ENCODE data around the gene PLXNB2.

PLXNB2 gene

DNA sequence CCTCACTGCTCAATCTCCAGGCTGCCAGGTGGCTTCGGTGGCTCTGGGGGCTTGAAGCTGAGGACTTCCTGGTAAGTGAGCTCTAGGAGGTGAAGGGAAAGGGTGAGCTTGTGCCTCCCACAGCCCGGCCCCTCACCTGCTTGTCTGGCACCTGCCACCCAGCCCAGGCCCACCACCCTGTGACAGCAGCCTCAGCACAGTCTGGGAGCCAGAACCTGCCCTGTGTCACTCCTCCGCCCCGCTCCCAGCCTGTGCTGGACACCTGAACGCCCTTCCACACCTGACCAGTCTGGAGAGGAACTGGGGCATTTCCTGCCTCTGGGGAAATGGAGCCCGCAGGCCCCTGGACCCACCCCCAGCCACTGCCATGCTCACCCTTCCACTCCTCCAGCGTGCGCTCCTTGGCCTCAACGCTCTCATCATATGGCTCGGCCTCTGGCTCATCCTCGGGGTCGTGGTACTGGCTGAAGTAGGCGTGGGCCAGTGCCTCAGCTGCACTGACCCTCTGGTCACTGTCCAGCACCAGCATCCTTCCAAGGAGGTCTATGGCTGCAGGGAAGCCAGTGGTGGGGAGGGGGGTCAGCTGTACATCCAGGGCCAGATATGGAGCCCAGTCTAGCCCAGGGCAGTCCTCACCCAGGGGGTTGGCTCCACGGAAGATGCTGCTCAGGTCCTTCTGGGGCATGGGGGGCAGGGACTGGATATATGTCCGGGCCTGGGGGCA is 42.3 kb downstream of the PLXNB2 start:
- TF ChIP-seq GATA2 (IDR thresholded peaks at IDR 0.05; ENCODE audit: low read depth, low read length) (no peak), GATA3 (IDR thresholded peaks at IDR 0.05; ENCODE audit: low read depth, low read length) (no peak)

GRCh38 chr22:50264104-50264745 is 43.2 kb downstream of the PLXNB2 start:
- no peak for TF ChIP-seq GATA3 (IDR thresholded peaks at IDR 0.05; ENCODE audit: low read depth, low read length)
- no peak for TF ChIP-seq GATA2 (IDR thresholded peaks at IDR 0.05; ENCODE audit: low read depth, low read length)

DNA sequence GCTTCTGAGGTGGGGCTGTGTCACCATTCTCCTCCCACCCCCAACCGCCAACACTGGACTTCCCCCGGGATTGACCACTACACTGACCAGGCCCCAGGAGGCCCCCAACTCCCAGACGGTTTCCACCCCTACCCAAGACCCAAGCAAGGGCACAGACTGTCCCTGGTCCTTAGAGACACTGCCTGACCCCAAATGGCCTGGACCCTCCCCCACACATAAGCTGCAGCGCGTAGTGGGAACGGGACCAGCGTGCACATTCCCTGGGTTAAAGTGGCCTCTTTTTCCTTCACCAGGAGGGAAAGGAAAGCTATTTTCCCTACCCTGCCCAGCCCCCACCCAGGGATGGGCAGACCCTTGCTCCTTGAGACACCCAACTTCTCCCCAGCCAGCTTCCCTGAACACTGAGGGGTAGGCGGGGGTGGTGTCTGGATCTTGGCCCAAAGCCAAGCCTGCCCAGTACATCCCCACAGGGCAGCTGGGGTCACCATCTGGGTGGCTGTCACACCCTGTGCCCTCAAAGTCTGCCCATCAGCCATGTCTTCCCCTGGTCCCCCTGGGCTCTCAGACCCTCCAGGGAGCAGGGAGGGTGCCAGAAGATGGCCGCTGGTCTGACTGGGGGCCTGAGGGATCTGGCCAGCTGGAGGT is 44.4 kb downstream of the PLXNB2 start:
- no peak for TF ChIP-seq GATA3 (IDR thresholded peaks at IDR 0.05; ENCODE audit: low read depth, low read length)

DNA sequence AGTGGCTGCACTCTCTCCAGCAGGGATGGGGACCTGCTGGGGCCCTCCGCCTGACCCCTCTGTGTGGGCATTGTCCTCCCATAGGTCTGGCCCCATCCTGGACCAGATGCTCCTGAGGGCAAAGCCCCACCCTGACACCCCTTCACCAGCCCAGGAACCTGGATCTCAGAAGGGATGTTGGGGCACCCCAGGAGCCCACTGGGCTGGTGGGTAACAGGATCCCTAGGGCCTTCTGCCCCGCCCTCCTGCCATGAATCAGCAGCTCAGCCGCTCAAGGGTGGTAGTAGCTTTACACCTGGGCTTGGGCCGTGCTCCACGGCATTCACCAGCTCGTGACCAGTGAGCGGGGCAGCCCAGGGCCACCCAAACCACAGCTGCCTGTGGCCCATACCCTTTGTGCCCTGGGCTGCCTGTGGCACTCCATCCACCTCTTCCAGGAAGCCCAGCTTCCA is 45.0 kb downstream of the PLXNB2 start:
- no peak for TF ChIP-seq GATA3 (IDR thresholded peaks at IDR 0.05; ENCODE audit: low read depth, low read length)
- TF ChIP-seq GATA2 (IDR thresholded peaks at IDR 0.05; ENCODE audit: low read depth, low read length), result no peak

- no peak for TF ChIP-seq GATA3 (IDR thresholded peaks at IDR 0.05; ENCODE audit: low read depth, low read length)
- no peak for TF ChIP-seq GATA2 (IDR thresholded peaks at IDR 0.05; ENCODE audit: low read depth, low read length)
Measured at GRCh38 chr22:50261615-50262459, 45.6 kb downstream of the PLXNB2 start, which contains the start of gene MAPK12. MAPK12 (minus strand) TSS chr22:50261683; CDS start chr22:50261509, 174 bp downstream.

GRCh38 chr22:50260801-50261614 is 46.4 kb downstream of the PLXNB2 start:
- TF ChIP-seq GATA3 (IDR thresholded peaks at IDR 0.05; ENCODE audit: low read depth, low read length) (no peak), GATA2 (IDR thresholded peaks at IDR 0.05; ENCODE audit: low read depth, low read length) (no peak)

DNA sequence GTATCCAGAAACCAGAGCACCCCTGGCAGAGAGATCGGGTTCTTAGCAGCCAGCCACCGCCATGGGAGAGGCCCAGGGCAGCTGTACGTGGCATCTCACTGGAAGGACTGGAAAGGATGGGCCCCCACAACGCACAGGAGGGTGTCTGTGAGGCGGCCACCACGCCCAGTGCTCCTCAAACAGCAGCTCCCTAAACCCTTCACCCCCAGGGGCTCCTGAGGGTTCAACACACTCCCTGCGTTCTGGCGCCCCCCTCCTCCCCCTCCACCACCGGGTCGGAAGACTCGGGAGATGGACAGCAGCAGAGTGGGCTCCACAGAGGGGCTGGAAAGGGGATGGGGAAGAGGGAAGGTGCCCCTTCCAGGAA is 47.0 kb downstream of the PLXNB2 start:
- TF ChIP-seq GATA2 (IDR thresholded peaks at IDR 0.05; ENCODE audit: low read depth, low read length) (no peak), GATA3 (IDR thresholded peaks at IDR 0.05; ENCODE audit: low read depth, low read length) (no peak)

DNA sequence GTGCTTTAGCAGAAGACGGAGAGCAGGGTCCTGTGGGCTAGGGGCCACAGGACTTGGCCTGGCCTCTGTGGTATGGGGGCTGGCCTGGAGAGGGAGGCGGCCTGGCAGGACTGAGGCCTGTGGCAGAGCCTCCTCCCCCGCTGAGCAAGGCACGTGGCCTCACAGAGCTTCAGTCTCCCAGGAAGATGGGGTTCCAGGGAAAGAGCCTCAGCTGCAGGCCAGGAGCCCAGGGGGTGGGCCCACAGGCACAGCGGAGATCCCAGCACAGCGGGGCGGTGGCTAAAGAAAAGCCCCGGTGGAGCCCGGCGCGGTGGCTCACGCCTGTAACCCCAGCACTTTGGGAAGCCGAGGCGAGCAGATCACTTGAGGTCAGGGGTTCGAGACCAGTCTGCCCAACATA is 48.1 kb downstream of the PLXNB2 start:
- TF ChIP-seq GATA2 (IDR thresholded peaks at IDR 0.05; ENCODE audit: low read depth, low read length), result no peak
- TF ChIP-seq GATA3 (IDR thresholded peaks at IDR 0.05; ENCODE audit: low read depth, low read length), result no peak

- no peak for TF ChIP-seq GATA2 (IDR thresholded peaks at IDR 0.05; ENCODE audit: low read depth, low read length)
- no peak for TF ChIP-seq GATA3 (IDR thresholded peaks at IDR 0.05; ENCODE audit: low read depth, low read length)
Measured at GRCh38 chr22:50258361-50259292, 48.8 kb downstream of the PLXNB2 start.

DNA sequence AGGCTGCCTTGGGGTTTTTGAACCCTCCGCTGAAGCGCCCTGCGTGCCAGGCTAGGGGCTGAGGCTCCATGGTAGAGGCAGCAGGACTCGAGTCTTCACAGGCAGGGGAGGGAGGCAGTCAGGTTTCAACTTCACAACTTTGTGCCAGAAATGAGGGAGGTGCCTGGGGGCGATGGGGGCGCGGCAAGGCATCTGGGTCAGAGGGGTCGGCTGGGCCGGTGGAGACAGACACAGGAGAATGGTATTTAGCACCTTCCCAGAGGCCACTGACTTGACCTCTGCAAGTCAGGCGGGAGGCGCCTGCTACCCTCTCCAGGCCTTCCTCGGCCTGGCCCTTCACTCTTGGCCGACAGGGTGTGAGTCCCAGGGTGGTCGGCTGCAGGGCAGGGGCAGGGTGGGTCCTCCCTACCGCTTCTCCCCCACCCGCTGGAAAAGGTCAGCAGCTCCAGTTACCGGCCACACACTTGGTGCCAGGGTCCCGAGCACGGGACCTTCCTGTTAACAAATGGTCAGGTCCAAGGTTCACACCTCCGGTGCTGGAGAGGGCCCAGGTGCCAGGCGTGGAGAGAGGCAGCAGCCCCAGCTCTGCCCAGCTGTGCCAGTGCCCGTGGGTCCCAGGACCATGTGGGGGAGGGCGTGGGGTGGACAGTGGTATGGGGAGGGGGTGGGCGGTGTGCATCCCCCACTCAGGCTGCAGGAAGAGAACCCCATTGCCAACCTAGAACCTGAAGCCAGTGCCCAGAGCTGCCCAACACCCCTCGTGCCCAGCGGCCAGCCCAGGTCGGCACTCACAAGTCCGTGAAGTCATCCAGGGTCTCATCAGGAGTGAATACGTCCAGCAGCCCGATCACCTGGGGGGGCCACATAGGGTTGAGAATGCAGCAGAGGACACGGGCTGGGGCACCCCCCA is 49.7 kb downstream of the PLXNB2 start:
- TF ChIP-seq GATA3 (IDR thresholded peaks at IDR 0.05; ENCODE audit: low read depth, low read length) (no peak), GATA2 (IDR thresholded peaks at IDR 0.05; ENCODE audit: low read depth, low read length) (no peak)

GRCh38 chr22:50257041-50257440 is 50.4 kb downstream of the PLXNB2 start:
- TF ChIP-seq GATA2 (IDR thresholded peaks at IDR 0.05; ENCODE audit: low read depth, low read length), result no peak
- TF ChIP-seq GATA3 (IDR thresholded peaks at IDR 0.05; ENCODE audit: low read depth, low read length), result no peak

All from SH-SY5Y (cell line).